HG03175 (cell line): ENCODE data around the gene ATP1A3.

ENCODE experiments used
- ATAC-seq: cut with Tn5 transposase; IDR thresholded peaks from one replicate; pipeline ENCODE4 v1.9.1; 2021; ENCODE audit warnings: mild to moderate bottlenecking, moderate library complexity; ENCODE audit not compliant: unreplicated experiment

The ATP1A3 gene

GRCh38 chr19:41930926-41931592, 63.0 kb downstream of the ATP1A3 start:
- ATAC-seq: no peak

GRCh38 chr19:41930322-41930722, 63.7 kb downstream of the ATP1A3 start:
- ATAC-seq: no peak

GRCh38 chr19:41929536-41930071, 64.4 kb downstream of the ATP1A3 start:
- ATAC-seq: no peak

- ATAC-seq: no peak
Observed at GRCh38 chr19:41928754-41929535, 65.1 kb downstream of the ATP1A3 start.

GRCh38 chr19:41928221-41928683, 65.8 kb downstream of the ATP1A3 start, which contains the start of gene ERFL:
ERFL (minus strand) TSS chr19:41928449; CDS start chr19:41912919, 15,530 bp downstream.
- no peak for ATAC-seq

- no peak for ATAC-seq
Observed at GRCh38 chr19:41927497-41928192, 66.4 kb downstream of the ATP1A3 start.

GRCh38 chr19:41926763-41927496, 67.1 kb downstream of the ATP1A3 start:
- no peak for ATAC-seq

GRCh38 chr19:41926028-41926762, 67.8 kb downstream of the ATP1A3 start:
- ATAC-seq: no peak

- no peak for ATAC-seq
Observed at GRCh38 chr19:41925208-41926003, 68.6 kb downstream of the ATP1A3 start.

GRCh38 chr19:41924151-41925145, 69.6 kb downstream of the ATP1A3 start:
- ATAC-seq: no peak

- no peak for ATAC-seq
Observed at GRCh38 chr19:41923045-41923788, 70.8 kb downstream of the ATP1A3 start.

GRCh38 chr19:41922585-41922984, 71.4 kb downstream of the ATP1A3 start:
- no peak for ATAC-seq

- no peak for ATAC-seq
Observed at GRCh38 chr19:41921577-41922576, 72.2 kb downstream of the ATP1A3 start.

GRCh38 chr19:41920882-41921576, 73.0 kb downstream of the ATP1A3 start:
- ATAC-seq: no peak

GRCh38 chr19:41919948-41920712, 73.9 kb downstream of the ATP1A3 start:
- ATAC-seq: no peak
